K562 (cell line): ENCODE results near the gene MRPL44. TPM values are rescaled to one million over a fixed set of nuclear protein-coding genes. Genes with fewer than 3 reads are reported as not detected.

Source experiments
- ATAC-seq: fragments of 200-7000 bp; cut with Tn5 transposase; 3 replicates; pipeline ENCODE4 v1.9.1; 2020; ENCODE audit warnings: moderate library complexity
- BruUV-seq: library from RNA; stranded (reverse); fragments of 400-500 nt; replicated peaks from 2 replicates; lab custom pipeline; 2021; lab: Mats Ljungman, UMichigan
- CTCF ChIA-PET: fragments of 300-600 bp; formaldehyde crosslinking; extraction: SDS; loops from one replicate; lab custom pipeline; 2021; ENCODE audit warnings: low intra/inter-chr PET ratio; lab: Yijun Ruan, JAX
- POLR2A ChIA-PET: fragments of 300-600, 350-650 bp; sonication (Branson Sonifier 250); formaldehyde crosslinking; extraction: SDS; loops from one replicate; lab custom pipeline; 2021; ENCODE audit warnings: antibody characterized with exemption, inconsistent platforms; lab: Yijun Ruan, JAX
- DNase-seq, 4 experiments: peaks; one replicate each; pipeline versions ENCODE4 v3.0.0 to v3.0.0-alpha.2; 2011 to 2018; ENCODE audit warnings: low spot score in 3 of 4, mixed read lengths in 3 of 4; ENCODE audit errors: extremely low read depth in 1 of 4
- FAIRE-seq: peaks from 2 replicates; lab custom pipeline; 2011; peaks lifted over from hg19 to GRCh38; lab: Jason Lieb, UNC
- H2AFZ ChIP-seq: 2 replicates; pipeline ENCODE4 v1.6.0; 2011; ENCODE audit warnings: low read depth, low read length, control low read depth, inconsistent platforms
- H3K27ac ChIP-seq: fragments of 200-600 bp; 3 replicates; pipeline ENCODE4 v1.8.0; 2011; ENCODE audit warnings: low read depth, mild to moderate bottlenecking, control low read depth, inconsistent platforms, low read length, moderate library complexity, mixed read lengths; ENCODE audit errors: extremely low read depth
- H3K27me3 ChIP-seq, 2 experiments: fragments of 300-600 bp in 1 of 2; 2 replicates in 1 of 2; 3 replicates in 1 of 2; pipeline versions ENCODE4 v1.6.0 to v1.8.0; 2011; ENCODE audit warnings: inconsistent platforms in 2 of 2, low read length in 2 of 2, mild to moderate bottlenecking in 1 of 2, mixed read lengths in 1 of 2, moderate library complexity in 1 of 2; ENCODE audit not compliant: control insufficient read depth in 2 of 2, insufficient read depth in 2 of 2
- H3K36me3 ChIP-seq: fragments of 300-600 bp; 3 replicates; pipeline ENCODE4 v1.8.0; 2011; ENCODE audit warnings: mild to moderate bottlenecking, low read length, inconsistent platforms; ENCODE audit not compliant: control insufficient read depth, insufficient read depth
- H3K4me1 ChIP-seq, 2 experiments: fragments of 200-600 bp in 1 of 2; replicated peaks in 1 of 2; 2 replicates in 1 of 2; 3 replicates in 1 of 2; pipeline versions ENCODE4 v1.5.1 to v1.8.0; 2011; ENCODE audit warnings: inconsistent platforms in 2 of 2, low read length in 2 of 2, mild to moderate bottlenecking in 1 of 2, mixed read lengths in 1 of 2, moderate library complexity in 1 of 2; ENCODE audit not compliant: control insufficient read depth in 2 of 2, insufficient read depth in 2 of 2
- H3K4me2 ChIP-seq: 2 replicates; pipeline ENCODE4 v1.6.1; 2011; ENCODE audit warnings: low read length, control low read depth, inconsistent platforms, mixed read lengths; ENCODE audit not compliant: insufficient read depth
- H3K4me3 ChIP-seq: fragments of 200-600 bp; sonication (generic), shearing (Covaris generic); 2 replicates; pipeline ENCODE4 v1.5.1; 2016; ENCODE audit warnings: control low read depth, inconsistent platforms
- H3K79me2 ChIP-seq: fragments of 200-600 bp; 3 replicates; pipeline ENCODE4 v1.8.0; 2011; ENCODE audit warnings: low read length, inconsistent platforms; ENCODE audit not compliant: control insufficient read depth, insufficient read depth
- H3K9ac ChIP-seq, 2 experiments: 2 replicates each; pipeline versions ENCODE4 v1.6.0 to v1.6.1; 2011; ENCODE audit warnings: low read depth in 2 of 2, low read length in 2 of 2, control low read depth in 1 of 2, inconsistent platforms in 1 of 2, mild to moderate bottlenecking in 1 of 2, mixed read lengths in 1 of 2; ENCODE audit not compliant: insufficient read depth in 1 of 2
- H3K9me1 ChIP-seq: one replicate; pipeline ENCODE4 v1.6.0; 2011; ENCODE audit warnings: inconsistent platforms, mild to moderate bottlenecking, low read length, moderate library complexity; ENCODE audit not compliant: control insufficient read depth, insufficient read depth
- H3K9me3 ChIP-seq: replicated peaks from 2 replicates; pipeline ENCODE4 v1.5.1; 2011; ENCODE audit warnings: low read depth, low read length, inconsistent platforms; ENCODE audit not compliant: control insufficient read depth, insufficient read depth
- H4K20me1 ChIP-seq: replicated peaks from 2 replicates; pipeline ENCODE4 v1.6.1; 2011; ENCODE audit warnings: low read length, inconsistent platforms, mixed read lengths; ENCODE audit not compliant: control insufficient read depth, insufficient read depth
- ATF7 ChIP-seq: fragments of 450-650 bp; IDR thresholded peaks from 2 replicates; pipeline ENCODE4 v1.7.1; 2014; ENCODE audit warnings: mild to moderate bottlenecking, moderate library complexity
- CBX5 ChIP-seq: IDR thresholded peaks from 2 replicates; pipeline ENCODE4 v1.6.1; 2014; ENCODE audit warnings: low read depth, borderline replicate concordance
- HSF4 ChIP-seq: fragments of 250-450 bp; sonication (Bioruptor Pico); IDR thresholded peaks from 2 replicates; pipeline ENCODE4 v2.1.2; 2022; ENCODE audit warnings: mild to moderate bottlenecking, moderate library complexity, borderline replicate concordance
- RAD21 ChIP-seq, 2 experiments: fragments of 250-450 bp in 1 of 2; fragments of 450-650 bp in 1 of 2; sonication (Bioruptor Pico) in 1 of 2; formaldehyde crosslinking in 1 of 2; IDR thresholded peaks in 1 of 2; conservative IDR thresholded peaks in 1 of 2; 2 replicates each; pipeline versions ENCODE4 v1.4.0 to v1.8.0; 2020 to 2022; ENCODE audit warnings: mild to moderate bottlenecking in 2 of 2, moderate library complexity in 1 of 2
- SMARCB1 ChIP-seq: IDR thresholded peaks from 2 replicates; pipeline ENCODE4 v1.6.1; 2011; ENCODE audit warnings: improper control_type of control experiment, low read depth; ENCODE audit not compliant: insufficient read length
- ZNF165 ChIP-seq: fragments of 250-450 bp; sonication (Bioruptor Pico); IDR thresholded peaks from 2 replicates; pipeline ENCODE4 v1.4.0; 2020; ENCODE audit warnings: borderline replicate concordance
- WGBS: fragments of 100-300 bp; shearing (Covaris generic); methylation state at CpG from one replicate; pipeline ENCODE4 v1.1.6; 2016; ENCODE audit warnings: low coverage, mixed read lengths; ENCODE audit not compliant: insufficient coverage; ENCODE audit errors: missing lambda C conversion rate; 5-methylcytosine and 5-hydroxymethylcytosine counted together
- in situ Hi-C: fragments of 300-500 bp; cut with MboI; formaldehyde crosslinking; loops from 4 replicates; pipeline ENCODE4 v1.15.0; 2018; ENCODE audit warnings: inconsistent platforms, mixed read lengths
- intact Hi-C: fragments of 100-400 bp; cut with micrococcal nuclease; formaldehyde crosslinking; loops from 2 replicates; pipeline ENCODE4 v1.14.2; 2022
- polyA plus RNA-seq, 8 experiments: library from polyadenylated mRNA; depleted of rRNA in 4 of 8; stranded (reverse) in 5 of 8; unstranded in 3 of 8; fragments of >200 nt; fragmentation: Nextera tagmentation in 2 of 8; fragmentation: Illumina TruSeq in 1 of 8; extraction: Ambion mirVana in 2 of 8; extraction: Trizol in 1 of 8; gene quantifications; 2 replicates each; pipeline versions ENCODE4 v1.2.1 to v1.2.3, GENCODE V29; 2011 to 2014; ENCODE audit warnings: inconsistent platforms in 1 of 8, missing spikeins in 1 of 8
- total RNA-seq, 7 experiments: library from RNA; depleted of rRNA in 6 of 7; stranded (reverse); fragments of >200 nt in 6 of 7; fragmentation: Illumina TruSeq in 2 of 7; extraction: Trizol in 2 of 7; gene quantifications; 2 replicates each; pipeline versions ENCODE4 v1.2.1 to v1.2.3, GENCODE V29; 2011 to 2021; ENCODE audit warnings: low replicate concordance in 1 of 7
- TF ChIP-seq, protein P1 (sequence below): fragments of 450-650 bp; IDR thresholded peaks from 2 replicates; pipeline ENCODE4 v1.6.1; 2016
- TF ChIP-seq, protein P2 (sequence below): fragments of 450-650 bp; formaldehyde crosslinking; IDR thresholded peaks from 2 replicates; pipeline ENCODE4 v1.4.0; 2020; ENCODE audit warnings: mild to moderate bottlenecking, moderate library complexity
- TF ChIP-seq, protein P3 (sequence below): fragments of 250-450 bp; sonication (Bioruptor Pico); IDR thresholded peaks from 2 replicates; pipeline ENCODE4 v1.4.0; 2020; ENCODE audit warnings: borderline replicate concordance

MRPL44 gene
- total and polyA plus RNA-seq, 9 of the 15 experiments (the other 6 are each of a cell fraction or from before 2014, with no cell fraction given) = 10.4 to 26.0 (median 20.2) TPM

DNA sequence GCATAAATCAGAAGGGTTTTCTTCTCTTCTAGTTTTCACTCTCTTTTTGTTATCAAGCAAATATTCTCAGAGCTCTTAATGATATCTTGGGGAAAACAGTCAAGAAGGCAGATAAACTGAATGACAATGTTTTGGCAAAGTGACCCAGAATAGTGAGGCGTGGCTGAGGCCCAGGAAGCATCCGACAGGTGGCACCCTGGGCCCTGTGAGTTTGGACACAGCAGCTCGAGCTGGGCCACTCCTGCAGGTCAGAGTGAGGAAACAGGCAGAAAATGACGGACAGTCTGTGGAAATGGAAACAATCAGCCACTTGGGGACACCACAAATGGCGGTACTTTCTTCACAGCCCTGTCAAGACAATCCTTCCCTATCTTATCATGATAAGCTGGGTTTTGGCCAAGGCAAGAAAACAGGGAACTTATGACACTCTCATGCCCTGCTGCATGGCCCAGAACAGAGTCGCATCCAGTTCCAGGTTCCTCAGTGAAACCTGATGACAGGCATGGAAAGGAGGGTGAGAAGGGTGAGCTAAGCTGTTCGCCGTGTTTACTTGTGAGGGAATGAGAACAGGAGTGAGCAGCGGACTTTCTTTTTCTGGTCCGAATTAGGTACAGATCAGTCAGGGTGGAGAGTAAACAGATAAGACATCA lies 32.1 kb downstream of the MRPL44 start:
- Histone ChIP-seq H3K79me2 (no peaks in the 10 kb centered on the region), H3K27me3 (peaks cover 11 to 28% of the 10 kb centered on the region in 2 experiments; a peak in 4 of 5 replicates), H3K27ac (no peak overlapping the region), H3K4me2 (0 out of 2 replicates have a peak overlapping the region, but pooled peaks have one; percentile 24), H2AFZ (no peak overlapping the region), H3K9me3 (no peaks in the 10 kb centered on the region), H3K36me3 (no peaks in the 10 kb centered on the region), H4K20me1 (no peaks in the 10 kb centered on the region), H3K4me3 (no peak overlapping the region), H3K4me1 (no peaks in the 10 kb centered on the region; a peak in 1 of 5 replicates), H3K9ac (no peak overlapping the region), H3K9me1 (no peaks in the 10 kb centered on the region)
- CTCF ChIA-PET = interaction anchor here (0.6 to 1.2 kb wide), 3 partner anchors 19 to 295 kb away, joined by 3 read pairs; no protein-coding TSS in a partner anchor
- no TSS peak for BruUV-seq
- peak; percentile 93 for ATAC-seq
- peak; percentile 8 to 39 (median 16) for DNase-seq
- FAIRE-seq = no peak
- in situ Hi-C loops (no loop called here), intact Hi-C loops (loop anchor here (1.0 kb wide), 1 partner anchor 295 kb away; no protein-coding TSS in a partner anchor)
- WGBS = 13% methylated on average over 6 of the region's 10 CpGs
- POLR2A ChIA-PET = interaction anchor here (1.2 kb wide), 1 partner anchor 19 kb away, joined by 3 read pairs; no protein-coding TSS in a partner anchor
- TF ChIP-seq ATF7 (no peak), ZNF165 (no peak), HSF4 (CRISPR knock-in tag) (no peak), CBX5 (no peak), SMARCB1 (no peak), RAD21 (CRISPR knock-in tag; conservative IDR thresholded peaks at IDR 0.05 in 1 of 2, IDR thresholded peaks at IDR 0.05 in 1 of 2) (peak; percentile 35 to 66)
- TF ChIP-seq, protein P1, sequence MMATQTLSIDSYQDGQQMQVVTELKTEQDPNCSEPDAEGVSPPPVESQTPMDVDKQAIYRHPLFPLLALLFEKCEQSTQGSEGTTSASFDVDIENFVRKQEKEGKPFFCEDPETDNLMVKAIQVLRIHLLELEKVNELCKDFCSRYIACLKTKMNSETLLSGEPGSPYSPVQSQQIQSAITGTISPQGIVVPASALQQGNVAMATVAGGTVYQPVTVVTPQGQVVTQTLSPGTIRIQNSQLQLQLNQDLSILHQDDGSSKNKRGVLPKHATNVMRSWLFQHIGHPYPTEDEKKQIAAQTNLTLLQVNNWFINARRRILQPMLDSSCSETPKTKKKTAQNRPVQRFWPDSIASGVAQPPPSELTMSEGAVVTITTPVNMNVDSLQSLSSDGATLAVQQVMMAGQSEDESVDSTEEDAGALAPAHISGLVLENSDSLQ = 0 out of 2 replicates have a peak, but pooled peaks have one; percentile 33
- TF ChIP-seq, protein P2, sequence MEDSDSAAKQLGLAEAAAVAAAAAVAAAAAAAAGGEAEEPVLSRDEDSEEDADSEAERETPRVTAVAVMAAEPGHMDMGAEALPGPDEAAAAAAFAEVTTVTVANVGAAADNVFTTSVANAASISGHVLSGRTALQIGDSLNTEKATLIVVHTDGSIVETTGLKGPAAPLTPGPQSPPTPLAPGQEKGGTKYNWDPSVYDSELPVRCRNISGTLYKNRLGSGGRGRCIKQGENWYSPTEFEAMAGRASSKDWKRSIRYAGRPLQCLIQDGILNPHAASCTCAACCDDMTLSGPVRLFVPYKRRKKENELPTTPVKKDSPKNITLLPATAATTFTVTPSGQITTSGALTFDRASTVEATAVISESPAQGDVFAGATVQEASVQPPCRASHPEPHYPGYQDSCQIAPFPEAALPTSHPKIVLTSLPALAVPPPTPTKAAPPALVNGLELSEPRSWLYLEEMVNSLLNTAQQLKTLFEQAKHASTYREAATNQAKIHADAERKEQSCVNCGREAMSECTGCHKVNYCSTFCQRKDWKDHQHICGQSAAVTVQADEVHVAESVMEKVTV (CRISPR knock-in tag) = no peak
- TF ChIP-seq, protein P3, sequence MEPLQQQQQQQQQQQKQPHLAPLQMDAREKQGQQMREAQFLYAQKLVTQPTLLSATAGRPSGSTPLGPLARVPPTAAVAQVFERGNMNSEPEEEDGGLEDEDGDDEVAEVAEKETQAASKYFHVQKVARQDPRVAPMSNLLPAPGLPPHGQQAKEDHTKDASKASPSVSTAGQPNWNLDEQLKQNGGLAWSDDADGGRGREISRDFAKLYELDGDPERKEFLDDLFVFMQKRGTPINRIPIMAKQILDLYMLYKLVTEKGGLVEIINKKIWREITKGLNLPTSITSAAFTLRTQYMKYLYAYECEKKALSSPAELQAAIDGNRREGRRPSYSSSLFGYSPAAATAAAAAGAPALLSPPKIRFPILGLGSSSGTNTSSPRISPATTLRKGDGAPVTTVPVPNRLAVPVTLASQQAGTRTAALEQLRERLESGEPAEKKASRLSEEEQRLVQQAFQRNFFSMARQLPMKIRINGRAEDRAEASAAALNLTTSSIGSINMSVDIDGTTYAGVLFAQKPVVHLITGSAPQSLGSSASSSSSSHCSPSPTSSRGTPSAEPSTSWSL = no peak
